ENCODE data around the gene PRPH.

PRPH gene

DNA sequence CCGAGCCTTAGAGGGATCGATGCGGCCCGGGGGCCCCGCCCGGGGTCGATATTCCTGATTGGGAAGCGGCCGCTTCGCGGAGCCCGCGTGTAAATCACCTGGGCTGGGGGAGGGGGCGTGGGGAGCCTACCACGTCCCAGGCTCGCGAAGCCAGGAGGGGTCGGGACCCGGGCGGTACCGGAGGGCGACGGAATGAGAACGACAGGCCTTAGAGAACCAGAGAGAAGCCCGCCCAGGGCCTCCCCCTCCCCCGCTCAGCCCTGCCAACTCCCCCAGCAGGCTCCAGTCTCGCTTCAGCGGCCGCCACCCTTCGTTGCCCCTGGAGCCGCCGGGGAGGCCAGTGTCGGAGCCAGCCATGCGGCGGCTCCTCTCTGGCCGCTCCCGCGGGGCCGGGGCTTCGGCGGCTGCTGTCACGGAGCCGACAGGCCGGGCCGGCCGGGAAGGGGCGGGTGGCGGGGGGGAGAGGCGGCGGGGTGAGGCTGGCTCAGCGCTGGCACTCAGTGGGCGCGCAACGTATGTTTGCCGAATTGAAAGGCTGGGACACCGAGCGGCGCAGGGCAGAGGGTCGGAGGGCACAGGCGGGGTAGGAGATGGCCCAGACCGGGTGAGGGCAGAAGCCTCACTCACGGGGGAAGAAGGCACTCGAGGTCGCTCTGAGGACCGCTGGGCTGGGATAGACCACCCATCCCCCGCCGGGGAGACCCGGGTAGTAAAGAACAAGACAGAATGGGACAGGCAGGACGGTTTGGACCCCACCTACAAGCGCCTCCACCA is 50.3 kb downstream of the PRPH start:
- DNase-seq (ENCODE audit: low spot score) (no peak), FAIRE-seq (no peak)

DNA sequence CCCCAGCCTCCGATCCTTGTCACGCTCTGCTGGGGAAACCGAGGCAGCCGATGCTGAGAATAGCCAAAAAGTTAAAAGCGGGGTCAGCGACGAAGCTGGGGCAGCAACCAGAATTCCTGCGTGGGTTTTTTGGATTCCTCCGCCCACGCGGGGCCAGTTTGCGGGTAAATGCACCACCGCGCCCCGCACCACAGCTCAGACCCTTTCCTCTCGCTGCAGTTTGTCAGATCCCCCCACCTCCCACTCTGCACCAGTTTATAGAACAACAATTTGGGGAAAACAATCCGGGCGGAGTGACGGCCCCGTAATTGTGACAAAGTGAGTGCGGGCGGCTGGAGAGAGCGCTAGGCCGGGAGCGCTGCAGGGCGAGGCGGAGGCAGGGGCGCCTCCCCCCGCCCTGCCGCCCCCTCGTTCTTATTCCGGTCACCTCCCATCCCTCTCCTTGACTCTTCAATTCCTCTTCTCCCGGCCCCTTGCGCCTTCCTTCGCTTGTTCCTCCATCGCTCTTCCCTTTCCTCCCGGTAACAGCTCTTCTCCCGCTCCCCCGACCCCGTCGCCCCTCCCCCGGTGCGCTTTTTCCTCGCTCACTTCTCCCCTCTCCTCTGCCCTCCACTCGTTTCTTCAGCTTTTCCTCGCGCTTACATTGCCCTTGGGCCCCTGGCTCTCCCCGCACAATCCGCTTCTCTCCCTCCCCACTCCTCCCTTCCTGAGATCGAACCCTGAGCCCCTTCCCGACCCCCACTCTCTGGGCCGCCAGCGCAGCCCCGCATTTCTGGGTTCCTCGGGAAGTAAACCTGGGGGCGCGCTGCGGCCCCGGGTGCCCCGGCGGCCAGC is 51.1 kb downstream of the PRPH start:
- FAIRE-seq = no peak

DNA sequence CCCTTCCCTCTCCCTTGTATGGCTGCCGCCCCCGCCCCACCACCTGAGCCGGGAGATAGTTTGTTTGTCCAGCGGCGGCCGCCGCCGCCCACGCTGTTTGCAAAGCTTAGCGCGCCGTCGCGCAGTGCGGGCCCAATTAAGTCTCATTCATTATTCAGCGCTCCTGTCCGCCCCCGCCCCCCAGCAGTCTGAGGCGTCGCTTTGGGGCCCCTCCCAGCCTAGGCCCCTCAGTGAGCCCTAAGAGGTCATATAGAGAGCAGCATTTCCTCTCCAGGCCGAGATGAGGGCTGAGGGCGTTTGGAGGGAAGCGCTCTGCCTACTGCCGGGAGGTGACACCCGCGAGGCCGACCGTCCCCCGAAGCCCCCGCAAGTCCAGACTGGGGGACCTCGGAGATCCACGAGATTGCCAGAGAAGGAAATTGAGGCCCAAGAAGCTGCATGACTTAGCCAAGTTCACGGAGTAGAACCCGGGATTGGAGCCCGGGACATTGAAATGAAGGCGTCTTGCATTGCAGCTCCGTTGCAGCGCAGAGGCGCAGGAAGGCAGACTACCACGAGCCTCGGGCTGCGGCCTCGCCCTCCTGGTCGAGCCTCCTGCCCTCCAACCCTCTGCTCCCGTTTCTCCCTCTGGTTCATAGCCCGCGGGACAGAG is 51.8 kb downstream of the PRPH start, which contains the start of gene DNAJC22:
Gene DNAJC22, plus strand, starts transcription at position 230 of the 652 bp plus-strand sequence. CDS start 1,985 bp downstream, outside the sequence.
- no peak for DNase-seq (ENCODE audit: low spot score)
- no peak for FAIRE-seq

More for the DNA sequence above, 51.1 kb downstream of the PRPH start:
- no peak for DNase-seq (ENCODE audit: low spot score)

DNA sequence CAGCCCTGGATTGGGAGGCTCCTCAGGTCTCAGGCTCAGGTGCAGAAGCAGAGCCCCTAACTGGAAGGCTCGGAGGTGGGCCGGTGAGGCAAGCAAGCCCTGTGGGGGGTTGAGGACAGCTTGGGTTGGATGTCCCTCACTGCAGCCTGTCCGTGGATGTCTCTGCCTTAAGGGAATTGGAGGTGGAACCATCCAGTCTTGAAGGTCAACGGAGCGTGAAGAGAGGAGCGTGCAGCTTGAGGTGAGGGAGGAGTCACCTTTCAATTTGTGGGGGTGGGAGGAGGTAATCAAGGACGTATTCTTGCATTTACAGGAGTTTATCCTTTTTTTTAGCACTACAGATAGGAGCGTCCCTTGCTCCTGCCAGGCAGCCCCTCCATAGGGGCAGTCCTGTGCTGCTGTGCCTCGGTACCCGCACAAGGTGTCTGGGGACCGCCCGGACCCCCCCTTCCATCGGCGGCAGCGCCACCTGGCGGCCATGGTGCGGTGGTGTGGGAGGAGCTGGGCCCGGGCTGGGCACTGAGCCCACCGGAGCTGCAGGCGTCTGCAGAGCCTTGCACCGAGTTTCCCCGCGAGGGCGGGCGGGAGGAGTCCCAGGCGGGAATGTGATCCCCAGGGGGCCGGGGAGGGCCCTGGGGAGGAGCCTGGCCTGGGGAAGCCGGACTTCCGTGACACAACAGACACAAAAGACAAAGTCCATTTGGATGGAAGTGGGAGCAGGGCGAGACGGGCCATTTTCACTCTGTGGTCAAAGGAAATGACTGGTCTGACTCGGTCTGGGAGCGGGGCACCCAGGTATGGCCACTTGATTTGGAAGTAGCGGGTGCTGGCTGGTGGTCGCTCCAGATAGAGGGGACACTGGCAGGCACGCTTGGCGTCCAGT is 52.6 kb downstream of the PRPH start:
- DNase-seq (ENCODE audit: low spot score) (peak; percentile 97), FAIRE-seq (no peak)
